Measurements from ENCODE around the gene VILL. TPM values are rescaled to one million over a fixed set of nuclear protein-coding genes. Genes with fewer than 3 reads are reported as not detected.

The VILL gene
- polyA plus RNA-seq, 1 of the 3 experiments (the other 2 are of a cell fraction) = 8.8 TPM

DNA sequence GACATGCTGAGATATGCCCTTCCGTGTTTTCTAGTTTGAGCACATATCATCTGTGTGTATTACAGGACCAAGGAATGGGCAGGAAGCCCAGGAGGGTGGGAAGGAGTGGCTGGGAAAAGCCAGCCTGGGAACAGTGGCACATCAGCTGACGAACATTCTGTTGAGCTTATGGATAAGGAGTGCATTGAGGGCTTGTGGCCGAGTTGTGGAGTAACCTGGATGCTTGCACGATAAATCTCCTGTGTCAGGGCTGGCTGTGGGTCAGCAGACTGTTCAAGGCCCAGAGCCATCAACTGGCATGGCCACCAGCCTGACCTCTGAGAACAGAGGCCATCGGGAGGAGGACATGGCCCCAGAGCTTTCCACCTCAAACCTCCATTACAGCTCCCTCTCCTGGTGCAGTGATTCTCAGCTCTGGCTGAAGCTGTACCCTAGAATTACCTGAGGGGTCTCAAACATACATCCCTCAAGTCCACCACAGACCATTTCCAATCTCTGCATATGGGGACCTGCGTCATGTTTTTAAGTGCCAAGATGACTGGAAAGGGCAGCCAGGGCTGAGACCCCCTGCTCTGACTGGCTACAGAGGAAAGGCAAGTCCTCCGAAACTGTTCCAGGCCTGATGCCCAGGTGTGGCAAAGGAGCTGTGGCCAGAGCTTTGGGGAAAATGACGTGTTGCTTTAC, 4.8 kb upstream of the VILL start:
- no peaks in the 10 kb centered on the region for H3K27me3 ChIP-seq (ENCODE audit: insufficient read depth)
- whole genome bisulfite sequencing (ENCODE audit: low lambda C conversion rate) = 93% methylated on average over 7 of the region's 8 CpGs
- H3K79me2 ChIP-seq (ENCODE audit: insufficient read depth) = no peaks in the 10 kb centered on the region
- no peaks in the 10 kb centered on the region; a peak in 1 of 4 replicates for H3K4me1 ChIP-seq (ENCODE audit: control insufficient read depth in 1 of 2, insufficient read depth in 2 of 2, low read depth in 1 of 2, low read length in 1 of 2)
- H3K36me3 ChIP-seq (replicated peaks in 1 of 2; ENCODE audit: control insufficient read depth in 1 of 2, insufficient read depth in 2 of 2, low read length in 1 of 2) = peaks cover 11 to 35% of the 10 kb centered on the region in 2 experiments
- TF ChIP-seq TCF12 (IDR thresholded peaks at IDR 0.05) (no peak), FOSL2 (IDR thresholded peaks at IDR 0.05; ENCODE audit: borderline replicate concordance, low read depth) (no peak)
- H2AFZ ChIP-seq (ENCODE audit: low read depth) = no peak overlapping the region
- CTCF ChIA-PET = interaction anchor here (0.7 to 6.3 kb wide), 7 partner anchors 11 to 538 kb away, joined by 3 to 33 read pairs (median 8); no protein-coding TSS in a partner anchor
- no peak overlapping the region for H3K9ac ChIP-seq
- no peak for DNase-seq
- H3K4me2 ChIP-seq = no peak overlapping the region
- H3K4me3 ChIP-seq (ENCODE audit: low read depth in 2 of 2, low read length in 1 of 2) = no peak overlapping the region
- POLR2A ChIA-PET = no interaction called here
- H3K9me3 ChIP-seq = no peaks in the 10 kb centered on the region
- H4K20me1 ChIP-seq (ENCODE audit: insufficient read depth) = no peaks in the 10 kb centered on the region
- H3K9me2 ChIP-seq = no peaks in the 10 kb centered on the region
- no peaks in the 10 kb centered on the region for H3F3A ChIP-seq (replicated peaks; ENCODE audit: insufficient read depth)
- H3K27ac ChIP-seq (ENCODE audit: low read depth in 2 of 2, low read length in 1 of 2) = no peak overlapping the region

DNA sequence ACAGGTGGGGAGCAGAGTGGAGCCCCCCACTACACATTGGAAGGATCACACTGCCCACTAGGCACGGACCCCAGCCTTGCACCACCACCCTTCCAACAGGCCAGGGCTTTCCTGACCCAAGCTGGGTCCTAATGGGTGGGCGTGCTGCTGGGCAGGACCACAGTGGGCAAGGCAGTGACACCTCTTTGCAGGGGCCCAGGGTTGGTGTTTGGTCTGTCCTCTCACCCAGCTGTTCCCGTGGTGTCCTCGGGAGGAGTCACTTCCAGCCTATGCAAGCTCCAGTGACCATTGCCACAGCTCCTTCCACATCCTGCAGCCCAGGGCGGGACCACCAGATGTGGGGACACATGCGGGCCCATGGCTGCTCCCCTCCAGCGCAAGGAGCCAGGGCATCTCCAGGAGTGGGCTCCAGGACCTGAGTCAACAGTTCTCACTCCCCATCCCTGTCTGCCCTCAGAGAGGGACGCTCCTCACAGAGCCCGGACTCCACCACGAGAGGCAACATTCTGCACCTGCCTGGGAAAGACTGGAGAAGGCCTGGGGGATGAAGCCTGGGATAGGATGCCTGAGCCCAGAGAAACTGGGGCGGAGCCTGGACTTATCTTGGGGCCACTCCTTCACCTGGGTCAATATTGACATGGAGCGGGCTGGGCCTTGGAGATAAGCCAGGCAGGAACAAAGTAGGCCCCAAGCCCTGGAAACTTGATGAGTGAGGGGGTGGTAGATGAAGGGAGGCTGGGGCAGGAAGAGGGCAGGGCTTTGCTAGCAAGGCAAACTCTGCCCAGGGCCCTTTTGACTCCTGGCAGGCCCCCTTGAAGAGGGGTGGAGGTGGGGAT, 3.9 kb upstream of the VILL start:
- Histone ChIP-seq H3K4me3 (ENCODE audit: low read depth in 2 of 2, low read length in 1 of 2) (no peak overlapping the region), H3K9ac (no peak overlapping the region), H3K4me2 (no peak overlapping the region), H3K27ac (ENCODE audit: low read depth in 2 of 2, low read length in 1 of 2) (no peak overlapping the region), H2AFZ (ENCODE audit: low read depth) (no peak overlapping the region), H3K36me3 (replicated peaks in 1 of 2; ENCODE audit: control insufficient read depth in 1 of 2, insufficient read depth in 2 of 2, low read length in 1 of 2) (peaks cover 4 to 28% of the 10 kb centered on the region in 2 experiments), H3K27me3 (ENCODE audit: insufficient read depth) (no peaks in the 10 kb centered on the region), H3K9me2 (no peaks in the 10 kb centered on the region), H3K9me3 (no peaks in the 10 kb centered on the region), H3K4me1 (ENCODE audit: control insufficient read depth in 1 of 2, insufficient read depth in 2 of 2, low read depth in 1 of 2, low read length in 1 of 2) (no peaks in the 10 kb centered on the region; a peak in 1 of 4 replicates), H3F3A (replicated peaks; ENCODE audit: insufficient read depth) (no peaks in the 10 kb centered on the region), H4K20me1 (ENCODE audit: insufficient read depth) (no peaks in the 10 kb centered on the region), H3K79me2 (ENCODE audit: insufficient read depth) (no peaks in the 10 kb centered on the region)
- WGBS (ENCODE audit: low lambda C conversion rate) = 90% methylated on average over 8 of the region's 12 CpGs
- CTCF ChIA-PET = interaction anchor here (0.7 to 4.8 kb wide), 3 partner anchors 10 to 130 kb away, joined by 5 to 29 read pairs (median 9); no protein-coding TSS in a partner anchor
- DNase-seq = no peak
- TF ChIP-seq FOXM1 (IDR thresholded peaks at IDR 0.05; ENCODE audit: low read depth) = no peak
- TF ChIP-seq RAD21 (IDR thresholded peaks at IDR 0.05; ENCODE audit: low read length) = no peak
- no peak for TF ChIP-seq POLR2AphosphoS5 (IDR thresholded peaks at IDR 0.05; ENCODE audit: low read depth, low read length)
- no peak for TF ChIP-seq ELF1 (IDR thresholded peaks at IDR 0.05)
- TF ChIP-seq TEAD4 (IDR thresholded peaks at IDR 0.05; ENCODE audit: borderline replicate concordance, insufficient read depth) = no peak
- TF ChIP-seq FOSL2 (IDR thresholded peaks at IDR 0.05; ENCODE audit: borderline replicate concordance, low read depth) = no peak
- TF ChIP-seq RXRA (IDR thresholded peaks at IDR 0.05; ENCODE audit: borderline replicate concordance, low read depth) = no peak
- TF ChIP-seq MEF2A (IDR thresholded peaks at IDR 0.05; ENCODE audit: borderline replicate concordance, low read depth) = no peak
- TF ChIP-seq, protein P1, sequence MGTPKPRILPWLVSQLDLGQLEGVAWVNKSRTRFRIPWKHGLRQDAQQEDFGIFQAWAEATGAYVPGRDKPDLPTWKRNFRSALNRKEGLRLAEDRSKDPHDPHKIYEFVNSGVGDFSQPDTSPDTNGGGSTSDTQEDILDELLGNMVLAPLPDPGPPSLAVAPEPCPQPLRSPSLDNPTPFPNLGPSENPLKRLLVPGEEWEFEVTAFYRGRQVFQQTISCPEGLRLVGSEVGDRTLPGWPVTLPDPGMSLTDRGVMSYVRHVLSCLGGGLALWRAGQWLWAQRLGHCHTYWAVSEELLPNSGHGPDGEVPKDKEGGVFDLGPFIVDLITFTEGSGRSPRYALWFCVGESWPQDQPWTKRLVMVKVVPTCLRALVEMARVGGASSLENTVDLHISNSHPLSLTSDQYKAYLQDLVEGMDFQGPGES (IDR thresholded peaks at IDR 0.05; ENCODE audit: low read depth, low read length) = no peak
- no peak for TF ChIP-seq RCOR1 (IDR thresholded peaks at IDR 0.05; ENCODE audit: low read length)
- TF ChIP-seq JUND (IDR thresholded peaks at IDR 0.05) = no peak
- TF ChIP-seq EZH2phosphoT487 (IDR thresholded peaks at IDR 0.05; ENCODE audit: borderline replicate concordance, low read depth) = no peak
- TF ChIP-seq RFX5 (IDR thresholded peaks at IDR 0.05; ENCODE audit: low read length) = no peak
- TF ChIP-seq SMC3 (IDR thresholded peaks at IDR 0.05; ENCODE audit: low read depth, low read length) = no peak
- TF ChIP-seq, protein P2, sequence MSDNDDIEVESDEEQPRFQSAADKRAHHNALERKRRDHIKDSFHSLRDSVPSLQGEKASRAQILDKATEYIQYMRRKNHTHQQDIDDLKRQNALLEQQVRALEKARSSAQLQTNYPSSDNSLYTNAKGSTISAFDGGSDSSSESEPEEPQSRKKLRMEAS (IDR thresholded peaks at IDR 0.05; ENCODE audit: low read depth) = no peak
- no peak for TF ChIP-seq SIN3A (IDR thresholded peaks at IDR 0.05; ENCODE audit: borderline replicate concordance, low read depth, low read length)
- TF ChIP-seq, protein P3, sequence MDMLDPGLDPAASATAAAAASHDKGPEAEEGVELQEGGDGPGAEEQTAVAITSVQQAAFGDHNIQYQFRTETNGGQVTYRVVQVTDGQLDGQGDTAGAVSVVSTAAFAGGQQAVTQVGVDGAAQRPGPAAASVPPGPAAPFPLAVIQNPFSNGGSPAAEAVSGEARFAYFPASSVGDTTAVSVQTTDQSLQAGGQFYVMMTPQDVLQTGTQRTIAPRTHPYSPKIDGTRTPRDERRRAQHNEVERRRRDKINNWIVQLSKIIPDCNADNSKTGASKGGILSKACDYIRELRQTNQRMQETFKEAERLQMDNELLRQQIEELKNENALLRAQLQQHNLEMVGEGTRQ (IDR thresholded peaks at IDR 0.05; ENCODE audit: borderline replicate concordance, low read depth, low read length) = no peak
- POLR2A ChIA-PET = no interaction called here

All from SK-N-SH (cell line).